ENCODE measurements around the gene MAP2. TPM values are rescaled to one million over a fixed set of nuclear protein-coding genes. Genes with fewer than 3 reads are reported as not detected.
A peak's percentile ranks its signal among the peaks of the same experiment; 100 is the strongest.

MAP2 gene
- total and polyA plus RNA-seq, 4 experiments from 2014 or later: 0.20 to 0.47 (median 0.41) TPM; not detected in 1

GRCh38 chr2:209629597-209629996 lies 205.8 kb downstream of the MAP2 start:
- Mint-ChIP-seq H3K4me3 (no peak overlapping the region), H3K27ac (peak overlapping the region in 1 of 7 donors; percentile 49), H3K4me1 (peaks cover 0 to 2% (median 0%) of the 10 kb centered on the region in 4 donors), H3K36me3 (no peaks in the 10 kb centered on the region), H3K27me3 (peaks cover 0 to 2% of the 10 kb centered on the region in 2 donors), H3K9me3 (peaks cover 0 to 2% (median 0%) of the 10 kb centered on the region in 8 donors)
- Histone ChIP-seq H3K36me3 (ENCODE audit: insufficient read depth, low read length) (no peaks in the 10 kb centered on the region), H3K27me3 (ENCODE audit: insufficient read depth, low read length) (no peaks in the 10 kb centered on the region), H3K27ac (ENCODE audit: low read depth, low read length) (no peak overlapping the region), H3K9me3 (ENCODE audit: control insufficient read depth in 1 of 2, low read length in 2 of 2) (no peaks in the 10 kb centered on the region), H3K4me1 (ENCODE audit: insufficient read depth, low read length) (no peaks in the 10 kb centered on the region), H3K4me3 (ENCODE audit: low read length in 2 of 2) (no peak overlapping the region)
- CTCF ChIA-PET (ENCODE audit: partially characterized antibody): no interaction called here
- intact Hi-C loops (cut with micrococcal nuclease): no loop called here
- POLR2A ChIA-PET (ENCODE audit: partially characterized antibody): no interaction called here
- no peak for DNase-seq

- H3K27ac Mint-ChIP-seq: no peak overlapping the region
- H3K36me3 Mint-ChIP-seq: no peaks in the 10 kb centered on the region
- no peak overlapping the region for H3K4me3 Mint-ChIP-seq
- CTCF ChIA-PET (ENCODE audit: partially characterized antibody): no interaction called here
- Histone ChIP-seq H3K4me1 (ENCODE audit: insufficient read depth, low read length) (no peaks in the 10 kb centered on the region), H3K4me3 (ENCODE audit: low read length in 2 of 2) (no peak overlapping the region), H3K36me3 (ENCODE audit: insufficient read depth, low read length) (no peaks in the 10 kb centered on the region), H3K9me3 (ENCODE audit: control insufficient read depth in 1 of 2, low read length in 2 of 2) (no peaks in the 10 kb centered on the region), H3K27ac (ENCODE audit: low read depth, low read length) (no peak overlapping the region), H3K27me3 (ENCODE audit: insufficient read depth, low read length) (no peaks in the 10 kb centered on the region)
- POLR2A ChIA-PET (ENCODE audit: partially characterized antibody): no interaction called here
- no peak for DNase-seq
- intact Hi-C loops (cut with micrococcal nuclease): no loop called here
- peaks cover 0 to 2% of the 10 kb centered on the region in 2 donors for H3K27me3 Mint-ChIP-seq
- peaks cover 0 to 2% (median 0%) of the 10 kb centered on the region in 4 donors for H3K4me1 Mint-ChIP-seq
- no peaks in the 10 kb centered on the region for H3K9me3 Mint-ChIP-seq
These were observed 210.1 kb downstream of the MAP2 start for GRCh38 chr2:209633911-209634310.

GRCh38 chr2:209636076-209636475 lies 212.2 kb downstream of the MAP2 start:
- ChIA-PET POLR2A (ENCODE audit: partially characterized antibody) (no interaction called here), CTCF (ENCODE audit: partially characterized antibody) (no interaction called here)
- H3K9me3 ChIP-seq (ENCODE audit: control insufficient read depth in 1 of 2, low read length in 2 of 2): no peaks in the 10 kb centered on the region
- no peak for DNase-seq
- intact Hi-C loops (cut with micrococcal nuclease): no loop called here
- H3K9me3 Mint-ChIP-seq: no peaks in the 10 kb centered on the region
- H3K4me1 ChIP-seq (ENCODE audit: insufficient read depth, low read length): no peaks in the 10 kb centered on the region
- H3K27me3 Mint-ChIP-seq: peaks cover 0 to 2% of the 10 kb centered on the region in 2 donors
- no peaks in the 10 kb centered on the region for H3K36me3 ChIP-seq (ENCODE audit: insufficient read depth, low read length)
- no peak overlapping the region for H3K4me3 Mint-ChIP-seq
- H3K27me3 ChIP-seq (ENCODE audit: insufficient read depth, low read length): no peaks in the 10 kb centered on the region
- no peak overlapping the region for H3K27ac ChIP-seq (ENCODE audit: low read depth, low read length)
- no peak overlapping the region for H3K4me3 ChIP-seq (ENCODE audit: low read length in 2 of 2)
- no peaks in the 10 kb centered on the region for H3K36me3 Mint-ChIP-seq
- H3K4me1 Mint-ChIP-seq: peaks cover 0 to 2% (median 0%) of the 10 kb centered on the region in 4 donors
- no peak overlapping the region for H3K27ac Mint-ChIP-seq

- Histone ChIP-seq H3K27ac (ENCODE audit: low read depth, low read length) (no peak overlapping the region), H3K36me3 (ENCODE audit: insufficient read depth, low read length) (no peaks in the 10 kb centered on the region), H3K4me1 (ENCODE audit: insufficient read depth, low read length) (no peaks in the 10 kb centered on the region), H3K4me3 (ENCODE audit: low read length in 2 of 2) (no peak overlapping the region), H3K9me3 (ENCODE audit: control insufficient read depth in 1 of 2, low read length in 2 of 2) (no peaks in the 10 kb centered on the region), H3K27me3 (ENCODE audit: insufficient read depth, low read length) (no peaks in the 10 kb centered on the region)
- intact Hi-C loops (cut with micrococcal nuclease): no loop called here
- no peaks in the 10 kb centered on the region for H3K36me3 Mint-ChIP-seq
- no peaks in the 10 kb centered on the region for H3K27me3 Mint-ChIP-seq
- H3K4me1 Mint-ChIP-seq: peaks cover 0 to 2% (median 0%) of the 10 kb centered on the region in 4 donors
- POLR2A ChIA-PET (ENCODE audit: partially characterized antibody): no interaction called here
- H3K27ac Mint-ChIP-seq: peak overlapping the region in 1 of 7 donors; percentile 59
- DNase-seq: no peak
- no peaks in the 10 kb centered on the region for H3K9me3 Mint-ChIP-seq
- CTCF ChIA-PET (ENCODE audit: partially characterized antibody): no interaction called here
- no peak overlapping the region for H3K4me3 Mint-ChIP-seq
These were observed 213.4 kb downstream of the MAP2 start for GRCh38 chr2:209637293-209637692.

GRCh38 chr2:209638346-209638745 lies 214.5 kb downstream of the MAP2 start:
- Mint-ChIP-seq H3K27me3 (no peaks in the 10 kb centered on the region), H3K27ac (no peak overlapping the region), H3K9me3 (no peaks in the 10 kb centered on the region), H3K4me3 (no peak overlapping the region), H3K36me3 (no peaks in the 10 kb centered on the region), H3K4me1 (peaks cover 0 to 2% (median 0%) of the 10 kb centered on the region in 4 donors)
- H3K4me1 ChIP-seq (ENCODE audit: insufficient read depth, low read length): no peaks in the 10 kb centered on the region
- H3K27me3 ChIP-seq (ENCODE audit: insufficient read depth, low read length): no peaks in the 10 kb centered on the region
- intact Hi-C loops (cut with micrococcal nuclease): no loop called here
- no peak overlapping the region for H3K4me3 ChIP-seq (ENCODE audit: low read length in 2 of 2)
- no peak overlapping the region for H3K27ac ChIP-seq (ENCODE audit: low read depth, low read length)
- POLR2A ChIA-PET (ENCODE audit: partially characterized antibody): no interaction called here
- no peaks in the 10 kb centered on the region for H3K9me3 ChIP-seq (ENCODE audit: control insufficient read depth in 1 of 2, low read length in 2 of 2)
- CTCF ChIA-PET (ENCODE audit: partially characterized antibody): no interaction called here
- DNase-seq: no peak
- H3K36me3 ChIP-seq (ENCODE audit: insufficient read depth, low read length): no peaks in the 10 kb centered on the region

- H3K27ac Mint-ChIP-seq: no peak overlapping the region
- no peaks in the 10 kb centered on the region for H3K4me1 ChIP-seq (ENCODE audit: insufficient read depth, low read length)
- no peaks in the 10 kb centered on the region for H3K36me3 ChIP-seq (ENCODE audit: insufficient read depth, low read length)
- ChIA-PET CTCF (ENCODE audit: partially characterized antibody) (no interaction called here), POLR2A (ENCODE audit: partially characterized antibody) (no interaction called here)
- no peaks in the 10 kb centered on the region for H3K9me3 Mint-ChIP-seq
- H3K4me3 Mint-ChIP-seq: no peak overlapping the region
- H3K4me1 Mint-ChIP-seq: no peaks in the 10 kb centered on the region
- intact Hi-C loops (cut with micrococcal nuclease): no loop called here
- no peak overlapping the region for H3K27ac ChIP-seq (ENCODE audit: low read depth, low read length)
- H3K27me3 ChIP-seq (ENCODE audit: insufficient read depth, low read length): no peaks in the 10 kb centered on the region
- no peaks in the 10 kb centered on the region for H3K27me3 Mint-ChIP-seq
- H3K9me3 ChIP-seq (ENCODE audit: control insufficient read depth in 1 of 2, low read length in 2 of 2): no peaks in the 10 kb centered on the region
- no peaks in the 10 kb centered on the region for H3K36me3 Mint-ChIP-seq
- DNase-seq: no peak
- no peak overlapping the region for H3K4me3 ChIP-seq (ENCODE audit: low read length in 2 of 2)
These were observed 216.5 kb downstream of the MAP2 start for GRCh38 chr2:209640358-209640757.

GRCh38 chr2:209642146-209642820 lies 218.4 kb downstream of the MAP2 start:
- H3K9me3 Mint-ChIP-seq: peaks cover 0 to 2% (median 0%) of the 10 kb centered on the region in 8 donors
- H3K4me3 Mint-ChIP-seq: no peak overlapping the region
- no peak overlapping the region for H3K27ac Mint-ChIP-seq
- H3K27me3 Mint-ChIP-seq: no peaks in the 10 kb centered on the region
- DNase-seq: no peak
- H3K27me3 ChIP-seq (ENCODE audit: insufficient read depth, low read length): no peaks in the 10 kb centered on the region
- POLR2A ChIA-PET (ENCODE audit: partially characterized antibody): no interaction called here
- H3K4me1 ChIP-seq (ENCODE audit: insufficient read depth, low read length): no peaks in the 10 kb centered on the region
- H3K27ac ChIP-seq (ENCODE audit: low read depth, low read length): no peak overlapping the region
- no peak overlapping the region for H3K4me3 ChIP-seq (ENCODE audit: low read length in 2 of 2)
- no peaks in the 10 kb centered on the region for H3K36me3 Mint-ChIP-seq
- no peaks in the 10 kb centered on the region for H3K36me3 ChIP-seq (ENCODE audit: insufficient read depth, low read length)
- no peaks in the 10 kb centered on the region for H3K4me1 Mint-ChIP-seq
- CTCF ChIA-PET (ENCODE audit: partially characterized antibody): no interaction called here
- intact Hi-C loops (cut with micrococcal nuclease): no loop called here
- no peaks in the 10 kb centered on the region for H3K9me3 ChIP-seq (ENCODE audit: control insufficient read depth in 1 of 2, low read length in 2 of 2)

- Histone ChIP-seq H3K4me1 (ENCODE audit: insufficient read depth, low read length) (no peaks in the 10 kb centered on the region), H3K9me3 (ENCODE audit: control insufficient read depth in 1 of 2, low read length in 2 of 2) (no peaks in the 10 kb centered on the region), H3K27ac (ENCODE audit: low read depth, low read length) (no peak overlapping the region), H3K4me3 (ENCODE audit: low read length in 2 of 2) (no peak overlapping the region), H3K36me3 (ENCODE audit: insufficient read depth, low read length) (no peaks in the 10 kb centered on the region), H3K27me3 (ENCODE audit: insufficient read depth, low read length) (no peaks in the 10 kb centered on the region)
- H3K4me3 Mint-ChIP-seq: no peak overlapping the region
- H3K36me3 Mint-ChIP-seq: no peaks in the 10 kb centered on the region
- ChIA-PET POLR2A (ENCODE audit: partially characterized antibody) (no interaction called here), CTCF (ENCODE audit: partially characterized antibody) (no interaction called here)
- no peak for DNase-seq
- no peaks in the 10 kb centered on the region for H3K4me1 Mint-ChIP-seq
- H3K27ac Mint-ChIP-seq: no peak overlapping the region
- peaks cover 0 to 2% (median 0%) of the 10 kb centered on the region in 8 donors for H3K9me3 Mint-ChIP-seq
- intact Hi-C loops (cut with micrococcal nuclease): no loop called here
- H3K27me3 Mint-ChIP-seq: no peaks in the 10 kb centered on the region
These were observed 221.0 kb downstream of the MAP2 start for GRCh38 chr2:209644842-209645241.

Measured in CD4-positive, alpha-beta memory T cell (primary cell).